H1 (cell line): Measurements from ENCODE around the gene NARS2. TPM values are rescaled to one million over a fixed set of nuclear protein-coding genes. Genes with fewer than 3 reads are reported as not detected.

Source experiments
- PHF8 ChIP-seq: fragments of 200-600 bp; sonication (generic); conservative IDR thresholded peaks from 2 replicates; pipeline ENCODE4 v1.7.1; 2012; ENCODE audit warnings: low read depth, mild to moderate bottlenecking, inconsistent platforms, low read length, moderate library complexity
- SIN3A ChIP-seq, 2 experiments: IDR thresholded peaks in 1 of 2; conservative IDR thresholded peaks in 1 of 2; 2 replicates each; pipeline ENCODE4 v1.6.1; 2011 to 2012; ENCODE audit warnings: low read length in 2 of 2, improper control_type of control experiment in 1 of 2, low read depth in 1 of 2, mild to moderate bottlenecking in 1 of 2
- SIRT6 ChIP-seq: IDR thresholded peaks from one replicate; pipeline ENCODE4 v1.7.1; 2012; ENCODE audit warnings: low read length, inconsistent platforms
- USF2 ChIP-seq: IDR thresholded peaks from 2 replicates; pipeline ENCODE4 v1.6.1; 2011; ENCODE audit warnings: low read length, improper control_type of control experiment
- polyA plus RNA-seq, 7 experiments: library from polyadenylated mRNA; depleted of rRNA in 3 of 7; stranded (reverse) in 5 of 7; unstranded in 2 of 7; fragments of >200 nt in 5 of 7; fragments of 200-250 nt in 2 of 7; gene quantifications; 1 replicate in 5 of 7; 2 replicates in 1 of 7; 4 replicates in 1 of 7; pipeline versions ENCODE4 v1.2.1 to v1.2.3, GENCODE V29; 2011 to 2013; ENCODE audit warnings: missing spikeins in 2 of 7, mixed read lengths in 2 of 7
- total RNA-seq: library from RNA; stranded (reverse); fragmentation: NEBNext Ultra II Directional; extraction: Animal tissue kit (Norgen Biotek cat#: 25700); gene quantifications from 2 replicates; pipeline ENCODE4 v1.2.1, GENCODE V29; 2021

NARS2 gene
- total and polyA plus RNA-seq, 2 of the 8 experiments (the other 6 are each of a cell fraction or from before 2014, with no cell fraction given) = 26.2 to 51.6 TPM

DNA sequence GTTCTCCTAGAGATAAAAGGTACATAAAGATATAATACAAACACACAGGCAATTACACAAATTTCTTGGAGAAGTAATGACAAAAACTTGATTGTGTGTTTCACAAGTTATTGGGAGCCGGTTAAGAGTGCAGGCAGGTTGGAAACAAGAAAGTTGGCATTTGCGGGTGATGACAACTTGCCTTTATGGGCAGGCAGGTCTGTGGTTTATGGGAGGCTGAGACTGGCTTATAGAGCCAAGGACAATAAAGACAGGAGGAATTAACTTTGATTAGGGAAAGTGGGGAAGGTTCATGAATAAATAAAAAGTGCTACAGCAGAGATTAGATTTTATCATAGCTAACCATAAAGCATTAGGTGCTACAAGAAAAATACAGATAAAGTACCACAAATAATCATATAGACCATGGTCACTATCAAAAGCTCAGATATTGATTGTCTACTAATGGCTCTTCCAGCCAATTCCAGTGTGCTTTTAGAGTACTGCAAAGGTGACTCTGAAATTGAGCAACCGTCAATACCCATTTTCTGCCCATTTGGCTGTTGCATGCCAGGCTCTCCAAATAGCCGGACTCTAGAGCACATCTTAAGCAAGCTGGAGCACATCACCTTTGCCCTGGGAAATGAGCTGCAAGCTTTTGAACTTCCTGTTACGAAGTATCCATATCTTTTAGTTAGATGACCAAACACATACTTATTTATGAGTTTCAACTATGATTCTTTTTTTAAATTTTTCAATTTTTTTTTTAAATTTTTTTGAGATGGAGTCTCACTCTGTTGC is 123.1 kb downstream of the NARS2 start (continued):
- no peak for TF ChIP-seq PHF8
- no peak for TF ChIP-seq SIRT6
- no peak for TF ChIP-seq SIN3A (conservative IDR thresholded peaks at IDR 0.05 in 1 of 2, IDR thresholded peaks at IDR 0.05 in 1 of 2; ENCODE audit: low read depth in 1 of 2, low read length in 2 of 2)
- TF ChIP-seq USF2 = no peak
